Fibroblast of skin of left quadriceps (primary cell): ENCODE data around the gene MTRFR.
"Not testable (repeated sequence)": the region's sequence is repeated elsewhere in the genome, so short reads cannot be mapped to it uniquely, and the experiment has no call there.

Experiments used
- DNase-seq, 2 experiments: peaks; one replicate each; pipeline ENCODE4 v3.0.0-alpha.2; 2013; ENCODE audit warnings: low read depth in 2 of 2

The MTRFR gene

DNA sequence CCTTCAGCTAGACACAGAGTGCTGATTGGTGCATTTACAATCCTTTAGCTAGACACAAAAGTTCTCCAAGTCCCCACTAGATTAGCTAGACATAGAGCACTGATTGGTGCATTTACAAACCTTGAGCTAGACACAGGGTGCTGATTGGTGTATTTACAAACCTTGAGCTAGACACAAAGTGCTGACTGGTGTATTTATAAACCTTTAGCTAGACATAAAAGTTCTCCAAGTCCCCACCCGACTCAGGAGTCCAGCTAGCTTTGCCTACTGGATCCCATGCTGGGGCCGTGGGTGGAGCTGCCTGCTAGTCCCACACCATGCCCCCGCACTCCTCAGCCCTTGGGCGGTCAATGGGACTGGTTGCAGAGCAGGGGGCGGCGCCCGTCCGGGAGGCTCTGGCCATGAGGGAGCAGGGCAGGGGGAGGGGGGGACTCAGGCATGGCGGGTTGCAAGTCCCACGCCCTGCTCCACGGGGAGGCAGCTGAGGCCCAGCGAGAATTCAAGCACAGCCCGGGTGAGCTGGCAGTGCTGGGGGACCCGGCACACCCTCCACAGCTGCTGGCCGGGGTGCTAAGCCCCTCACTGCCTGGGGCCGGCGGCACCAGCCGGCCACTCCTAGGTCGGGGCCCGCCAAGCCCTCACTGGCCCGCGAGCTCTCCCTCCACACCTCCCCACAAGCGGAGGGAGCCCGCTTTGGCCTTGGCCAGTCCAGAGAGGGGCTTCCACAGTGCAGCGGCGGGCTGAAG lies 15.9 kb downstream of the MTRFR start:
- not testable (repeated sequence) for DNase-seq

DNA sequence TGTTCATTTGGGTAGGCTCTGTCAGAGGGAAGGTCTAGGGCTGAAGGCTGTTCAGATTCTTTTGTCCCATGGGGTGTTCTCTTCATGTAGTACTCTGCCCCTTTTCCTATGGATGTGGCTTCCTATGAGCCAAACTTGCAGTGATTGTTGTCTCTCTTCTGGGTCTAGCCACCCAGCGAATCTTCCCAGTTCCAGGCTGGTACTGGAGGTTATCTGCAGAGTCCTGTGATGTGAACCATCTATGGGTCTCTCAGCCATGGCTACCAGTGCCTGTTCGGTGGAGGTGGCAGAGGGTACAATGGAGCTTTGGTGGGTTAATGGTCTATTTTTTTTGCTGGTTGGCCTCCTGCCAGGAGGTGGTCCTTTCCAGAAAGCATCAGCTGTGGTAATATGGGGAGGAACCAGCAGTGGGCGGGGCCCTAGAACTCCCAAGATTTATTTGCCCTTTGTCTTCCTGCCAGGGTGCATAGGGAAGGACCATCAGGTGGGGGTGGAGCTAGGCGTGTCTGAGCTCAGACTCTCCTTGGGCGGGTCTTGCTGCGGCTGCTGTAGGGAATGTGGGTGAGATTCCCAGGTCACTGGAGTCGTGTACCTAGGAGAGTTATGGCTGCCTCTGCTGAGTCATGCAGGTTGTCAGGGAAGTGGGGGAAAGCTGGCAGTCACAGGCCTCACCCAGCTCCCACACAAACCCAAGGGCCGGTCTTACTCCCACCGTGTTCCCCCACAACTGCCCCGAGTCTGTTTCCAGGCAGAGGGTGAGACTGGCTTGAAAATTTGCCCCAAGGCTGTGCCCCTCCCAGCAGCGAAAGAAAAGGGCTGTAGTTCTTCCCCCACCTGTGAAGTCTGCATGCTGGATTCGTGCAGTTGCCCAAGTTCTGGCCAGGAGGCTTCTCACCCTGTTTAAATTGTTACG lies 17.5 kb downstream of the MTRFR start:
- no peak for DNase-seq

DNA sequence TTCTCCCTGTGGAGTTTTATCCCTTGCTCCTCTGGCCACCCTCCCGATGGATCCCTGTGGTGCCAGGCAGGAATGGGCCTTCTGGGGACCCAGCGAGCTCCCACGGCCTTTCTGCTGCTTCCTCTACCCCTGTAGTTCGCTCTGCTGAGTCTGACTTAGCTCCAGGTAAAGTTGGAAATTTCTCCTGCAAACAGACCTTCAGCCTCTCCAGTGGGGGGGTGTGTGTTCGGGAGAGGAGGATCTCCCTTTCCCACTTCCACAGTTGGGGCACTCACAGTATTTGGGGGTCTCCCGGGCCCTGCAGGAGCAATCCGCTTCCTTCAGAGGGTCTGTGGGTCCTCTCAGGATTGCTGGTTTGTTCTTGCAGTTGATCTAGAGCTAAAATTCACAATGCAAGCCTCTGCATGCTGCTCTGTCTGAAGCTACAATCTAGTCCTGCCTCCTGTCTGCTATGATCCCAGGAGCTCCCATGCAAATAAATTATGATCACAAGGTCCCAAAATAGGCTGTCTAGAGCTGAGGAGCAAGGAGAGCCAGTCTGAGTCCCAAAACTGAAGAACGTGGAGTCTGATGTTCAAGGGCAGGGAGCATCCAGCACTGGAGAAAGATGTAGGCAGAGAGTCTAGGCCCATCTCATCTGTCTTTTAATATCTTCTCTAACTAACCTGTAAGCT lies 18.3 kb downstream of the MTRFR start:
- no peak for DNase-seq

DNA sequence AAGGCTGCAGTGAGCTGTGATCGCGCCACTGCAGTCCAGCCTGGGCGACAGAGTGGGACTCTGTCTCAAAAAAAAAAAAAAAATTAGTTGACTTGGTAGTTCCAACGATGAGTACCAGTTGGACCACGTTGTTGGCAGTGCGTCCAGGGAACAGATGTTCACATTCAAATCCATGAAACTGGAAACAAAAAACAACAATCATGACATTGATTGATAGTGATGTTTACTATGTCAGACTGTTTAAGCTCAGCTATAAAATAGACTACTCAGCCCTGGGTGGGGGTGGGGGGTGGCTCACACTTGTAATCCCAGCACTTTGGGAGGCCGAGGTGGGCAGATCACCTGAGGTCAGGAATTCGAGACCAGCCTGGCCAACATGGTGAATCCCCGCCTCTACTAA lies 19.1 kb downstream of the MTRFR start:
- DNase-seq, result not testable (repeated sequence)

DNA sequence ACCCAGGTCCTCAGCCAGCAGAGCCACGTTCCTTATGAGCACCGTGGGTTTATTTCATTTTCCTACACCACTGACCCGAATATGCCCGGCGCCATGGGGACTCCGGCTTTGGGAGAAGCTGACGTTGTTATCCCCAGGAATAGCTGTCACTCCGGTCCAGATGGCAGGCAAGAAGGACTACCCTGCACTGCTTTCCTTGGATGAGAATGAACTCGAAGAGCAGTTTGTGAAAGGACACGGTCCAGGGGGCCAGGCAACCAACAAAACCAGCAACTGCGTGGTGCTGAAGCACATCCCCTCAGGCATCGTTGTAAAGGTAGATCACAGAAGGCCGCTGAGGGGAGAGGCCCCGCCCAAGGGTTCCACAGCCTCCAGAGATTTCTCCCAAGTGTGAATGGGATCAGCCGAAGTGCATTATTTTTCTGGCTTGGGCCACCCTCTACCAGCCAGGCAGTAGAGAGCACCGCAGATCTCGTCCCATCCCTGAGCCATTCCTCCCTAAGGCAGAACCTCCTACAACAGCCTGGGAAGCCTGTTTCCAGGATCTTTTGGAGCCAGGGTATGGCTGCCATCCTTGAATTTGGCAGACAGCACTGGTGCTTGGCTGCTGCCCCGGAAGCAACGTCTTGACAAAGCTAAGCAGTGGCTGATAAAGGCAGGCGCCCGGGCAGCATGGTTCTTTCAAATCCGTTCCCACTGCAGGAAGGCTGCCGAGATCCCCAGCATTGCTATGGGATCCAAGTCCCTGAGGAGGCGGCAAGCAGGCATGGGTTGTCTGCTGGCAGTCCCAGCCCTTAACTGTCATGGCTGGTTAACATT lies 20.6 kb downstream of the MTRFR start:
- DNase-seq, result no peak

DNA sequence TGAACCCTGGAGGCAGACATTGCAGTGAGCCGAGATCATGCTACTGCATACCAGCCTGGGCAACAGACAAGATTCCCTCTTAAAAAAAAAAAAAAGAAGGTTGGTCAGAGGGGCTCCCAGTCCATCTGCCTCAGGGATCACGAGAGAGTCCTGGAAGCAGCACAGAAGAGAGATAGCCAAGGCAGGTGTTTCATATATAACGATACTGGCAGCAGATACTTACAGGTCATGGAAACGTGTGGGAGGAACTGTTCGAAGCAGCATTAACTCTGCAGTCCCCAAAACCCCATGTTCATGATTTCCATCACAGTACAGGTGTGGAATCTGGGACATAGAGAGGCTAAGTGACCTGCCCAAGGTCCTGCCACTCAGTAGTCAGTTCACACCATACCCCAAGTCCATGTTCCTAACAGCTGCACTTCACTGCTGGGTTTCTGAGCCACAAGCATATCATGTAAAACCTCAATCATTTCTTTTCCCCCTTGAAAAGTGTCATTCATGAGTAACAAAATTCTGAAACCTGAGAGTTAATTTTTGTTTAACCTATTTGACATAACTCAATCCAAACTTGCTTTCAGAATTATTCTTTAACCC lies 21.7 kb downstream of the MTRFR start:
- no peak for DNase-seq

DNA sequence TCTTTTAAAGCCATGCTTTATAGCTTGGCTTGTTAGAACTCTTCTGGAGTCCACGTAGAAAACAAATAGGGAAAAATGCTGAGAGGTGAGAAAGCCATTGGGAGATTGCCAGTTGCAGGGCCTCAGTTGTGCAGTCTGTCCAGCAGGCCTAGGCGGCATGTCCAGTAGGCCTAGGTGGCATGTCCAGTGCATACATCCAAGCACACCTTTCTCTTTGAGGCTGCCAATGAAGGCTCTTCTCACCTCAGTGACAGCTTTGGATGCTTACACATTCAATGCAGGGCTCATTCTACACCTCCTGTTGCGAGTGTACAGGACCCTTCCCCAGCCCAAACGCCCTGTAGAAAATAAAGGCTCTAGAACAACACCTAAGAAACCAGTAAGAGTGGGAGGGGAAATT lies 25.4 kb downstream of the MTRFR start:
- DNase-seq, result no peak

DNA sequence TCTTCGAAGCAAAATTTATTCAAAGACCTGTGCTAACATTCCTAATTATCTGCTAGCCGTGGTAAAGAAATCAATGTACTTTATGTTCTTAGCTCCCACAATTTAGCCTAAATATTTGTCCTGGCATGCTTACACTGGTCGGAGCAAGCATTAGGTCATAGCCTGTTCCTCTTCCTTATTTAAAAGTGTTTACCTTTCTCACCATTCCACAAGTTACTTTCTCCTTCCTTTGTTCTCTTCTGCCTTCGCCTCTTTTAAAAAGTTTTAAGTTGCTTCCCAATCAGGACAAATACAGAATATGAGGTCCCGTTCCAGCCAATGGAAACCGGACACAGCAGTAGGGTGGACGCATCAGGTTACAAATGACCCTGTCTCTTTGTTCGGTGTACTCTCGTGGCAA lies 26.8 kb downstream of the MTRFR start:
- no peak for DNase-seq

DNA sequence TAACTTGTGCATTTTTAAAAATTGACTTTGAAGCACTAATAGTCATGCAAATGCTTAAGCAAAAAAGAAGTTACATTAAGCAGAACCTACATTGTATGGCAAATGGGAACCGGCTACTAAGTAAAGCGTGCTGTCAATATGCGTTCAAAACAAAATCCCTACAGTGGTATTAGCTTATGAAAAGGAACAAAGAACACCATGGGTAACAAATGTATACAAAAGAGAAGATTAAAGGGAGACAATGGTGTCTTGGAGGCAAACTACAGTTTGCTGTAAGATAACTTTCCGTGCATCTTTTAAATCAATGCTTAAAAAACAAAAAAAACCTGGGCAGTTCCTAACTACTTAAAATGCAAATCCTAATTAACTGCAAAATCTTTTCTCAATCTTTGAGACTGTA lies 28.0 kb downstream of the MTRFR start:
- DNase-seq, result no peak

DNA sequence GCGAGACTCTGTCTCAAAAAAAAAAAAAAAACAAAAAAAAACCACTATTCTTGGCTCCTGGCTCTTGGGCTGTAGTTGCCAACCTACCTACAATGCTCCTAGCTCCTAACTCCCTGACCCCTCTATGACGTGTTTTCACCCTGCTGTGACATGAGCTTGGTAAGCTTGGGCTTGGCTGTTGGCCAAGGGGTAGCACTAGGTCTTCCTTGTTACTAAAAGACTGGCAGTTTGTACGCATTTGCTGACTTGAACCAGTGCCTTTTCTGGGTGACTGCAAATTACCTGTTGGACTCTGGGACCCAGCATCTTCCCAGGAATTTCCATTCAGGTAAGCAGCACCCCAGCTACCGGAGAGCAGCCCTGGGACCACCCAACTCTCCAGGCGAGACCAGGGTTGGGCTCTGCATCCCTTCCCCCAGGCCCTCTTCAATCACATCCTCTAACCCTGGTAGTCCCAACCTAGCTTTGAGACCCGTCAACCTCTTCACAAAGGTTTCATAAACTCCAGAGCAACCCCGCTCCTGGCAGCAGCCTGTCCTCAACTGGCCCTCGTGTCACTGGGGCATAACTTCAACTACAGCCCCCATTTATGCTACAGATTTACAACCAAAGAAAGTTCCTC lies 30.1 kb downstream of the MTRFR start:
- DNase-seq, result no peak

DNA sequence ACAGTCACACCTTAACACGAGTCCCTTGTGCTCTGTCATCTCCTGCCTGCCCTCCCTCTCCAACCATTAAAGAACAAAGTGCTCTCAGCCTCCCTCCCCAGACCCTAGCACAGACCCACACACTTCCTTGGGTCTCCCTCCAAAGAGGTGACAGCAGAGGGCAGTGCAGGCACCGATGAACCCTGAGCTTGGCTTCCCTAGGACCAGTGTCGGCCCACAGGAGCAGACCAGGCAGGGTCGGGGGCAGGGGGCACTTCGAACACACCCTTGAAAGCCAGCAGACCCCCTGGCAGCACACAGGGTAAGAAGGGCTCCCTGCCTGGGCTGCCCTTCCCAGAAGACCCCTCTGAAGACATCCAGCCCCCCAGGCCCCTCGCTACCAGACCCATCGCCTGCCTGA lies 31.4 kb downstream of the MTRFR start:
- DNase-seq, result no peak

DNA sequence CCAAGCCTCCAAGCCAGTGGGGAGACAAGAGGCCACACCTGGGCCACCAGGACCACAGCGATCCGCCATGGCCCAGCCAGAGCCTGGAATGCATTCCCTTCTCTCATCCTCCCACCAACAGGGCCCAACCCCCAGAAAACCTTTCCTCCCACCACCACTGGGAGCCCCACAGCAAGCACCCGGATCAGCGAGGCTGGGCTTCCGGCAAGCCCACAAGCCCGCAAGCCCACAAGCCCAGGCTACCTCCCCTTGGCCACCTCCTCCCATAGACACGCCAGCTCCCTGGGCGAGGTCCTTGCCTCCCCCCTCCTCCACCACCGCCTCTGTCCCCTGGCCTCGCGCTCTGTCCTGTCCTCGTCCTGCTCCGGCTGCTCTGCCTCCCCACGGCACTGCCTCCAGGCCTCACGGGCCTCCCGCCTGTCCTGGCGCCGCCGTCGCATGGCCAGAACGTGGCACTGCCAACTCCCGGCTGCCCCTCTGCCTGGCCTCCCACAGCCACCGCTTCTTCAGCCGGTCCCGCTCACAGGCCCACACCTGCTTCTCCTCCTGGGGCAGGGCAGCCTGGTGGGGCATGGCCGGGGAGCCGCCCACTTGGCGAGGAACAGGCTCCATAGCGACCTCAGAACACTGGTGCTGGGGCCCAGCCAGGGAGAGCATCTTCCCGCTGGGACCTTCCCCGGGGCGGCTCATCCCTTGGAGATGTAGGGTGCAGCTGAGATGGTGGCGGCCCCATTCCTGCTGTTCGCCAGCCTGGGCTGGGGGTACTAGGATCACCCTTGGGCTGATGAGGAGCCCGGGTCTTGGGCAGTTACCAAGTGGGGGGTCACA lies 32.8 kb downstream of the MTRFR start:
- DNase-seq, result no peak

DNA sequence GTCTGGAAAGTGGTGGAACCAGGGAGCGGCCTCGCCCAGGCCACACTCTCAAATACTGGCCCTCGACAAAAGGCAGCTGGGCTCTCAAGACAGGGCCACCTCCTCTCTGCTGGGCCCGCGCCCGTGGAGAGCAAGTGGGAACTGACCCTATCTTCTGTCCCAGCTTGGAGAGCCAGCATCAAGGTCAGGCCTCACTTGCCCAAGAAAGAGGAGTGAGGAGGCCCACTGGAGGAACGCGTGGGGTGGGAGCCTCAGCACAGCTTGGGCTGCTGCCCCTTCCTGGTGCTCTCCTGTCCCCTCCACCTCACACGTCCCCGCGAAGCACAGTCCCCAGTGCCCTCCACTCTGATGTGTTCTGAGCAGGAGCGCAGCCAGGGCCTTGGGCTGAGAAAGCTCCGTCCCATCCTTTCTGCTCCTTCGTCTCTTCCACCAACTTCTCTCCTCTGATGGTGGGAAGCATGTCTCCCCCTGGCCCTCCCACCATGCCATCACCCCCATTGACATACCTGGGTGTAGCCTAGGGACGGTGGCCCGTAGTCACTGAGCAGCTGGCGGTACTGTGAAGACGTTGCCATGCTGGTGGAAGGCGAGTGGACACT lies 33.5 kb downstream of the MTRFR start:
- DNase-seq, result no peak

DNA sequence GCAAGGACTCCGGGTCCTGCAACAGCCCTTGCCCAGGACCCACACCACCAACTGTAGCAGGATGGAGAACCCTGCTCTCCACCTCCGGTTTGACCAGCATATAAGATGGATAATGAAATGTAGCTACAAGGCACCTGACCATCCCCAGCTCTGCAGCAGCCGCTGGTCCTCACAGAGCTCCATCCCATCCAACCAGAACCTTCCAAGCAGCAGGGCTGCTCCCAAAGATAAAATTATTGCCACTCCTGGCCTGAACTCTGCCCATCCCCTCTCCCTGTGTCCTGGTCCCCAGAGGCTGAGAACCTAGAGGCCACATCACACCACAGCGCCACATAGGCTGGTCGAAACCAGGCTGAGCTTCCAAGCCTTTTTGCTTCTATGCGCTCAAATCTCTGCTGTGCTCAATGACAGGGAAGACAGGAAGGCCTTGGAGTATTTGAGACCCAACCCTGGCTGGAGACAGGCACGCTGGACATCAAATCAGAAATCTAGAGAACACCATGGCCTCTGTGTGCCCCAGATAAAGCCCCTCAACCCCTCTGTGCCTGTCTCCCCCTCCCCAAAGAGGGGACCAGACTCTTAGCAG lies 34.2 kb downstream of the MTRFR start:
- no peak for DNase-seq

DNA sequence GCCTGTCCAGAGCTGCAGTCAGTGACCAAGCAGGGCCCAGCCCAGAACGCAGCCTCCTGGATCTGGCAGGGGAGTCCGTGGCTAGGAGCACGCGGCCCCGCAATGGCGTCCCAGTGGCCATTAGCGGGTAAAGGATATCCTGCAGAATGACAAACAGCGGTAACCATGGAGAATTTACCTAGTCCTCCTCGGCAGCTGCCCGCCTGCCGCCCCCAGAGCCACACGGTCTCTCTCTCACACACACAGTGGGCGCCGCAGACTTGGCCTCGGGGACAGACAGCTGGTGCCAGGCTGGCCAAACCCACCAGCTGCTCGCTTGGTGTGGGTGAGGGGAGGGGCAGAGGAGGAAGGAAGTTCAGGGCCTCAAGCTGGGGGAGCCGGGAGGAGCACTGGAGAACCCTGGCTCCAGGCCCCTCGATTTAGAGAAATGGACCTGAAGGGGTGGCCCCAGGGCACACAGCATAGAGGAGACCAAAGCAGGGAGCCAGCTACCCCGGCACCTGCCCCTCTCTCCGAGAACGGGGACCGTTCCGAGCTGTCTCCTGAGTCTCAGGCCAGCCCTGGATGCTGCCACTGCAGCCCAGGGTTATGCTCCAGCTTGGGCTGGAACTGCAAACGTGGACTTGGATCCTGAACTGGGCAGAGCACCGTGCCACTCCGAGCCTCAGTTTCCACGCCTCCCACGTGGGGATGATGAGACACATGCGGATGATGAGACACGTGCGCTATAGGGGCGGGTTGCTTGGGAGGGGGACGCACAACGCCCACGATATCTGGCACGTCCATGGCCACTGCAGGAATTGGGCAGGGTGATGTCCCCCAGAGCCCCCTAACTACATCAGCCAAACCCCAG lies 35.0 kb downstream of the MTRFR start:
- no peak for DNase-seq

DNA sequence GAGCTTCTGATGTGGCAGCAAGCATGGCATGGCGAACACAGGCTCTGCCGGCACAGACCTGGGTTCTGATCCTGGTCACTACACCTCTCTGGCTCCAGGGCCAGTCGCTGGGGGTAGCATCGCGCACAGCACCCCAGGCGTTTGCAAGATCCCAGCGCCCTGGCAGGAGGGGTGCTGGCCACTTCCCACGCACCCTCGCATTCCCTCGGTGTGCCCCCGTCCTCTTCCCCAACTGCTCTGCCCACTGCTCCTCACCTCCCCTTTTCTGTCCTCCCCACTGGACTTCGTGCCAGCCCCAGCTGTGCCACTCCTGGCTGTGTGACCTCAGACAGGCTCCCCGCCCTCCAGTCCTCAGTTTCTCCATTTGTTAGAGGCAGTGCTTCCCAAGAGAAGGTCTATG lies 35.6 kb downstream of the MTRFR start:
- DNase-seq, result no peak

DNA sequence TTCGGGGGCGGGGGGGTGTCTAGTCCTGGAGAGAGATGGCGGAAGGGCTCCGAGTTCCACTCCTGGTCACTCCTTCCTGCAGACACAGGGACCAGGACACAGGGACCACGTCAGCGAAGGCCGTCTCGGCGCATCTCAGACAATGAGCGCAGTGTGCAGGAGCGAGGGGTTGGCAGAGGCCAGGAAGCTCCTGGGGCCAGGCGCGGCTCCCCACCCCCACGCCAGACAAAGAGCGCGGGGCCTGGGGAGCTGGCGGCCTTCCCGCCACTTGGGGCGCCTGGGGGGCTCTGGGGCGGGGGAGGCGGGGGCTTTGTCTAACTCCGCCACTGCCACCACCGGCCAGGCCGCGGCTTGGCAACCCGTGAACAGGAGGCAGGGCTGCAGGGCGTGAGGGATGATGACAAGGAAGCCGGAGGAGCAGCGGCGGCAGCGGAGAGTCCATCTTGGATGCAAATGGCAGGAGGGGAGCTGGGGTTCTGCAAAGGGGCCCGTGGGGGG lies 36.2 kb downstream of the MTRFR start:
- peak; percentile 52 to 56 for DNase-seq

DNA sequence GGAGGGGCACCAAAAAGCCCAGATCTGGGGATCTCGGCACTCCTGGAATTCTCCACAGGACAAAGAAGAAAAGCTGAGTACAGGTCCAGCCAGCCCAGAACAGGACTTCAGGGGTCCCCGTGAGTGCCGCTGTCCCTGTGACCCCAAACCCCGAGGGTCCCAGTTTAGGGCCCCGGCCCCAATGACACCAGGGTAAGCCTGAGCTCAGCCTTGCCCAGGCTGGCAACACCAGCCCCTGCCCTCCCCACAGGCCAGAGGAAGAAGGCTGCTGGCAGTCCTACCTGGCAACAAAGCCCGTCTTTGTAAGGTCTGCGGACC lies 36.6 kb downstream of the MTRFR start:
- DNase-seq, result no peak
